Renal pelvis (tissue), 4 donors: Measurements from ENCODE around the gene PRRT1B. TPM values are rescaled to one million over a fixed set of nuclear protein-coding genes. Genes with fewer than 3 reads are reported as not detected.

Experiments
- DNase-seq: peaks from one replicate; pipeline ENCODE4 v3.0.0-alpha.2; 2013
- polyA plus RNA-seq, 3 donors: library from polyadenylated mRNA; unstranded; fragments of 120-200 nt; gene quantifications; one replicate each; pipeline ENCODE4 v1.2.1, GENCODE V29; 2013; ENCODE audit not compliant: insufficient read length in 3 of 3

Gene PRRT1B
- polyA plus RNA-seq, 3 donors, result 0.90 to 1.5 (median 1.5) TPM

- no peak for DNase-seq
These were observed 34.5 kb downstream of the PRRT1B start for GRCh38 chr9:131579789-131580211.

DNA sequence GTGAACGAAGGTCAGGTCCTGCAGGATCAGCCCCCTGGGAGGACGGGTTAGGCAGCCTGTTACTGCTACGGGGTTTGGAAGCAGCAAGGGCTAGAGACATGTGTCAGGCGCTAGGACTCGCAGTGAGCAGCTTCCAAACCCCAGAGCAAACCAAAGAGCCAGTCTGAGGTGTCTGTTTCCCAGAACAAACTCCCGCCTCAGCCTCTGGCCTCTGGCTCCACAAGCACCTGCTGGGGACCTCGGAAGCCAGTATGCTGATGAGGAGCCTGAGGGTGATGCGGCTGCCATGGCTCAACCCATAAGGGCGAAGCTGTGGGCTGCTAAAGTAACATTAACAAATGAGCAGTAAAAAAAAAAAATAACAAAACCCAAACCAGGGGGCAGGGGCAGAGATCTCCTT lies 35.0 kb downstream of the PRRT1B start:
- DNase-seq, result no peak

DNA sequence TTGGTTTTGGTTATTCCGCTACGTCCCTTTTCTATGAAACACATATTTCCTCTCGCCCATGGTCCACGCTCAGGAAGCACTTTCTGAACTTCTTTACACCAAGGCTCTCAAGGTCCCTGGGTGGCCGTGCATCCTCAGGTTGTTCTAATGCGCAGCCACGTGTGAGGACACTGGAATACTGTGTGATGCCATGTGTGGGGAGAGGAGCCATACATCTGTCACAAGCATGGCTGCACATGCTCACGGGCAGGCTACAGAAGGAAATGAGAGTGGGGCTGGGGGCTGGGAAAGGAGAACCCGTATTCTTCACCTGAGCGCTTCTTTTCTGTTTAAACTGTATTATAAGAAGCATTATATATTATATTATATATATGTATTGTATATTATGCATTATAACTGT lies 36.7 kb downstream of the PRRT1B start:
- no peak for DNase-seq

GRCh38 chr9:131582466-131583336 lies 37.4 kb downstream of the PRRT1B start:
- DNase-seq, result no peak

DNA sequence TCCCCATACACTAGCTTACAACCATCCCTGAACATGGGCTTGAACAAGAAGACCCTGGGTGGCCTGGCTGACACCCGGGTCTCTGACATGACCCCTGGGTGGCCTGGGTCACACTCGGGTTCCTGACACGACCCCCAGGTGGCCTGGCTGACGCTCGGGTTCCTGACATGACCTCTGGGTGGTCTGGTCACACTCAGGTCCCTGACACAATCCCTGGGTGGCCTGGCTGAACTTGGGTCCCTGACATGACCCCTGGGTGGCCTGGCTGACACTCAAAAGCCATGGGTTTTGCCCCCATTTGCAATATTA lies 38.0 kb downstream of the PRRT1B start:
- DNase-seq, result no peak

DNA sequence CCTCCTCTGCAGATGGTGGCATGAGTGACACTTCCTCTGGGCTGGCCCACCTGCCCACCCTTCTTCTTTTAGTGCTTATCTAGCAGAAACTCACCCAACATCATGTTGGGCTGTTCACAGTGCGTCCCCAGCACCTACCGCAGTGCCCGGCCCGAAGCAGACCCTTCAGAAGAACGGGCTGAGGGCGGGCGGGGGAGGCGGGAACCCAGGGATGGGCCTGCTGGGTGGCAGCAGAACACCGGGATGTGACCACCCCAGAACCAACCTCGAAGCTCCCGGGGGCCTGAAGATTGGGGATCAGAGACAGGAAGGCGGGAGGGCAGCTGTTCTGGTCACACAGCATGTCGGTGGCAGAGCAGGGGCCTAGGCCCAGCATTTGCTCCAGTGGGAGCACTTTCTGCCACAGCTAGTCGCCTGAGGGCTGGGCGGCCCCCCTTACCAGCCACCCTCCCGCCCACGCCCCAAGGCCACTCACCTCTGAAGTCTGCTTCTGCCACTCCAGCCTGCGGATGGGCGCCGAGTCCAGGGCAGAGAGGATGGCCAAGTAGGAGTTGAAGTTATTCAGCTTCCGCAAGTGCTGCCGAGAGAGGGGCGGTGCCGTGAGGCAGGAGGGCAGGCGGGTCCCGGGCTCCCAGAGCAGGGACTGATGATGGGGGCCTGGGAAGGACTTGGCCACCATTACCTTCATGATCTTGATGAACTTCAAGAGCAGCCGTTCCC lies 38.7 kb downstream of the PRRT1B start:
- no peak for DNase-seq

DNA sequence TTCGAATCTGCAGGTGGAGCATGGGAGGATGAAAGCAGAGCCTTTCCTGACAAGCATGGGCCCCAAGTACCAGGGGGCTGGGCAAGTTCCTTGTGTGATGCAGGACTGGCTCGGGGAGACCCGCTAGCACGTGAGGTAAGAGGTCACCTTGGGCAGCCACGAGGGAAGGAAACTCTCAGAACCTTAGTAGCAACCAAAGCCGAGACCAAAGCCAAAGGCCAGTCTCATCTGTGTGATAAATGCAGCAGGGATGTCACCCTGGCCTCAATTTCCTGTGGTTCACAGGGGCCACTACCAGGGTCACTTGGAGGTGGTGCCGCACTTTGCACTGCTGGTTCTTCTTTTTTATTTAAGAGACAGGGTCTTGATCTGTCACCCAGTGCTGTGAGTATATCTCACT lies 39.5 kb downstream of the PRRT1B start:
- DNase-seq, result no peak

DNA sequence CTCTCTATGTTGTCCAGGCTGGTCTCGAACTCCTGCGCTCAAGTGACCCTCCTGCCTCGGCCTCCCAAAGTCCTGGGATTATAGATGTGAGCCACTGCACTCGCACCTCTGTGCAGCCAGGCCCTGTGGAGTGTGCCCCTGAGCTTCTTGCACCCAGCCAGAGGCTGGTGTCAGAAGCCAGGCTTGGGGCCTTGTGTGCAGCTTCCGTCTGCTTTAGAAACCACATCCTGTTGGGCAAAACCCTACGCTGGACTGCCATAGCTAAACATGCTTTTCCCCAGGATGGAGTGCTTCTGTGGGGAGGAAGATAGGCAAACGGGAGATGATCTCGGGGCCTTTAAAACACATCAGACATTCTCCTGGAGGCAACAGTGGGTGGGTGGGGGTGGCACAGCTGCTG lies 40.1 kb downstream of the PRRT1B start:
- no peak for DNase-seq

- DNase-seq, result no peak
These were observed 42.0 kb downstream of the PRRT1B start for GRCh38 chr9:131587331-131587730.

DNA sequence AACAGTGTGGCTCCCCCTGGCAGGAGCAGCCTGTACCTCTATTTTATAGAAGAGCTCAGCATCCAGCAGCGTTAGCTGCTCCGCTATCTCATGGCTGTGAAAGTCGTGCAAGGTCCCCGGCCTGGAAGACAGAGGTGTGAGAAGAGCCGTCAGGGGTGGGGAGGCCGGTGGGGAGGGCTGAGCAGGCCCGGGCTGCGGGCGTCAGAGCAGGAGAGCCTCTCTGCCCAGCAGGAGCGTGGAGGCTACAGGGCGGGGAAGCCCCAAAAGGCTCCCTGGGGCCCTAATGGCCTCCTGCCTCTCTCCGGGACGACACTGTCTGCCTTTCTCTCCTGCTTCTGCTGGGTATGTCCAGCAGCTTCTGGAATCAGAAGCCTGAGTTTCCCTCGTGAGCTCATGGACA lies 42.6 kb downstream of the PRRT1B start:
- no peak for DNase-seq

DNA sequence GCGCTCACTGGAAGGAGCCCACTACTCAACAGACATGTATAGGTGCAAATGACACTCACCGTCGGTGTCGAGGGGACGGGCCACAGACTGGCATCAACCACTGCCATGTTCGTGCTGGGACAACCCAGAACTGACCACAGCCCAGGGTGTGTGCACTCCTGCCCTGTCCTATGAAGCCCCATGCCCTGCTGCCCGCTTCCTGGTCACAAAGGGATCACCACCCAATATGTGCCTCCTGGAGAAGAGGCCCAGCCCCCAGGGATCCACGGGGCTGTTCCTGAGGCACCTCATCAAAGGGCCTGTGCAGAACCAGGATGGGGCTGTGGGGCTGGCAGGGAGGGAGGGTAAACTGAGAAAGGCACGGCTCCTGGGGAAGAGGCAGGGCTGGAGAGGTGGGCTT lies 43.1 kb downstream of the PRRT1B start:
- DNase-seq, result no peak

- no peak for DNase-seq
These were observed 43.9 kb downstream of the PRRT1B start for GRCh38 chr9:131589124-131589711.

GRCh38 chr9:131589993-131590392 lies 44.7 kb downstream of the PRRT1B start:
- DNase-seq, result no peak

DNA sequence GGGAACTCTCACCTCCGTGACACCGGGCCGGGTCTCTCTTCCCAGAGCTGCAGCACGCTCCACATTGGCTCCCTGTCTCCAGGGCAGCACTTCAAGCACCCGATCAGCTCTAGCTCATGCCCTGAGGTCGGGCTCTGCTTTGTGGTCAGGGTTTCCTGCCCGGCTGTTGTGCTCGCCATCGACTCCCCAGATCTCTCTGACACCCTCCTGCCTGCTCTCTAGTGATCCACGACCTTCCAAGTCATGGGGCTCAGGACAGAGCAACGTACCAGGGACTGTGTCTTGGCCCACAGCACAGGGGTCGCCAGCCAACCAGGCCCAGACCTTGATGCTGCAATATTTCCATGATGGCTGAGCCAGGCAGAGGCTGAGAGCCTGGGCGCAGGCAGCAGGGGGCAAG lies 45.1 kb downstream of the PRRT1B start:
- DNase-seq, result no peak

DNA sequence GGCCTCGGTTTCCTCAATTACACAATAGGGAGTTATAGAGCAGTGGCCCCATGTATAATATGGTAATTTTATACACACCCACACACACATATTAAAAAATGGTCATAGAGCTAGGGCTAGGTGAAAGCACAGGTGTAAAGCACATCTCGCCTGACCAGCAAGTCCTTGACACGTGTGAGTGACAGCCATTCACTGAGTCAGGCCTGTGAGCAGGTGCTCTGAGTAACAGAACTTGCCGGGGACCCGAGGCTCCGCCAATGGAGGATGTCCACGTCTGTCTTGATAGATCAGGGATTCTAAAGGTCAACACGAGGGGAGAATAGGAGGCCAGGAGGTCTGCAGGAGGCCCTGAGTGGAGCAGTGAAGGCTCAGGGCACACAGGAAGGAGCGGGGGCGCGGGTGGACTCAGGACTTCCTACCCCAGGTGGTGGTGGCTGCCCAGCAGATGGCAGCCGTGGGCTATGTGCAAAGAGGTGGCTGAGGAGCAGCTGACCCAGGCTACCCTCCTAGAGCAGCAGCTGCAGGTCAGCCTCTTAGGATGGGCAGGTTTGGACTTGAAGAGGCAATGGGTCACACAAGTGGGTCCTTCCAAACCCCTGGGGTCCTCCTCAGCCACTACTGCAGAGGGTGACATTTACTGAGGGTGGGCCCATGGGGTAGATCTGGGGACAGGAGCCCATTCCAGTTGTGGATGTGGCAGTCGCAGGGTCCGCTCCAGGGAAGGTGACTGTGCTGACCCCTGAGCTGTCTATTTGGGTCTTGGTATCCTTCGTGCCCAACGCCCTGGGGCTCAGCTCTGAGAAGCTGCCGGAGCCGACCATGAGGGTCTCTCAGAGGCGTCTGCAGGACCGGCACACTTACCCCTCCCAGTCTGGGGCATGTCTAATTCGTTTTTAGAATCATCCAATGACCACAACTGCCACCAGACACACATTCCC lies 45.9 kb downstream of the PRRT1B start:
- DNase-seq, result no peak

- DNase-seq, result no peak
These were observed 46.5 kb downstream of the PRRT1B start for GRCh38 chr9:131591845-131592208.

DNA sequence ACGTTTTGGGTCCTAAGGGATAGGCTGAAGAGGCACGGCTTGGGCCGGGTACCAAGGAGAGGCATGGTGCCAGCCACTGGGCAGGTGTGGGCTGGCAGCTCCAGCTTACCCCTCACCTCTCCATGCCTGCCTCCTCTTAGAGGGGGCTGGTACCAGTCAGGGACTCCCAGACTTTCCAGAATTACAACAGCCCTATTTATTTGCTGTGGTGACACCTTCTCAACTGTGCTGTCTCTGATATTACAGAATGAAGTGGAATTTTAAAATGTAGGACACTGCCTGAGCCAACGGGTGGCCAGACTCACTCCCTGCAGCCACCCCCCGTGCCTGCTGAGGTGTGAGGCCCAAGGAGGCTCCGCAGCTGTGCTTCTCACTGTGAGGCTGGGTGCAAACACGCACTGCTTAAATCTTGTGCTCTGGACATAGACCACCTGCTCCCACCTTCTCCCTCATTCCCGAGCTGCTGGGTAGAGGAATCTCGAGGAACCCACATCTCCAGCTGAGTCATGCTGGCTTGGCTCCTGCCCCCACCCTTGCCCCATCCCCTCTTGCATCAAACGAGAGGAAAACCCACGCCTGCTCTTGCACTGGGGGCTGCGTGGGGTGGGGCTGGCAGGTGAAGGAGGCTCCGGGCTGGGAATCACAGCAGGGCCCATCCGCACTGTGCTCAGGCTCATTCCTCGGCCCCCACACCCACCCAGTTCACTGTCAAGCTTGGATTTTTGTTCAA lies 47.9 kb downstream of the PRRT1B start:
- no peak for DNase-seq

- DNase-seq, result no peak
These were observed 48.8 kb downstream of the PRRT1B start for GRCh38 chr9:131593936-131594665.

DNA sequence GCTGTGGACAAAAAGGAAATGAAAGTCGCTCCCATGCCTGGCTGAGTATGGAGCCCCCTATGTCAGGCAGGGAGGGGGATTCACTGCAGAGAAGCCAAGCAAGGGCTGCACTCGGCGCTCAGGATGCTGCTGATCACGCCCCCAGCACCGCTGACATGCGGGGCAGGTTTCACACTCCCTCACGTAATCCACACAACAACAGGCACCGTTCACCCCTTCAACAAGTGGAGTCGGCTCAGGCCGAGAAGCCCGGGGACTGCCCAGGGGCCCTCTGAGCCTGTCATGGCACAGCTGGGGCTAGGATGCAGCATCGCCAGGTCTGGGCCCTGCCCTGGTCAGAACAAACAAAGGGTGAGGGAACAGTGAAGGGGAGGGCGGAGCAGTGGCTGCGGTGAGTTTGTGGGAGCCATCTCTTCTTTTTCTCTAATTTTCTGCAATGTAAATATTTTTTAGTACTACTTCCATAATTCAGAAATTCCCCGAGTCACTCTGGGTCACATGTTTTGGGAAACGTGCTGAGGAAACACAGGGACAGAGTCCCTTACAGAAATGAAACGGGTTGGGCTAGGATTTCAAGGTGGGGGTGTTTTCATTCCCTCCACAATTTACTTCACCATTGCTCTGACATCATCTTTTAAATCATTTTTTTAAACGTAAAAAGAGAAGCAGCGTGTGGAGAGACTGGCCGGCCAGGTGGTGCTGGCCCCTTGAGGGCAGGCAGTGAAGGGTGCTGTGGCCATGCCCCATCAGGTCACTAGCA lies 49.8 kb downstream of the PRRT1B start:
- DNase-seq, result no peak
